ENCODE measurements around the gene NMT2. TPM values are rescaled to one million over a fixed set of nuclear protein-coding genes. Genes with fewer than 3 reads are reported as not detected.

Gene NMT2
- total RNA-seq, 2 experiments from 2014 or later, result 0.72 to 0.82 TPM

GRCh38 chr10:15097011-15097812 is 71.3 kb downstream of the NMT2 start, which contains the start of gene RPP38:
Gene RPP38, plus strand, starts transcription at chr10:15097355. Its CDS starts 5,960 bp downstream, at chr10:15103315.
- CTCF ChIA-PET (ENCODE audit: unreplicated experiment), result no interaction called here
- Histone ChIP-seq H3K36me3 (ENCODE audit: insufficient read depth, low read length) (peaks cover 25% of the 10 kb centered on the region), H2AFZ (ENCODE audit: low read length) (peak within 1 kb of the TSS; percentile 85), H3K27ac (ENCODE audit: low read depth, low read length, poor library complexity, severe bottlenecking) (peak within 1 kb of the TSS; percentile 89), H3K9me2 (ENCODE audit: insufficient read depth, low read length) (no peaks in the 10 kb centered on the region), H4K20me1 (ENCODE audit: insufficient read depth, low read length) (peaks cover 8% of the 10 kb centered on the region; the same call in 1 of the 2 replicates), H3K4me1 (ENCODE audit: insufficient read depth, low read length, poor library complexity, severe bottlenecking) (peaks cover 17% of the 10 kb centered on the region), H3K4me2 (ENCODE audit: low read length) (peak within 1 kb of the TSS; percentile 88), H3K9me3 (ENCODE audit: low read length) (no peaks in the 10 kb centered on the region), H3K79me2 (ENCODE audit: insufficient read depth, low read depth, low read length) (peaks cover 39% of the 10 kb centered on the region), H3K4me3 (ENCODE audit: low read depth, low read length, poor library complexity, severe bottlenecking) (peak within 1 kb of the TSS; percentile 89)
- peak; percentile 95 for DNase-seq (ENCODE audit: low spot score)
- no peak for TF ChIP-seq EZH2phosphoT487 (IDR thresholded peaks at IDR 0.05; ENCODE audit: borderline replicate concordance, low read depth, low read length)
- TF ChIP-seq, protein P1, sequence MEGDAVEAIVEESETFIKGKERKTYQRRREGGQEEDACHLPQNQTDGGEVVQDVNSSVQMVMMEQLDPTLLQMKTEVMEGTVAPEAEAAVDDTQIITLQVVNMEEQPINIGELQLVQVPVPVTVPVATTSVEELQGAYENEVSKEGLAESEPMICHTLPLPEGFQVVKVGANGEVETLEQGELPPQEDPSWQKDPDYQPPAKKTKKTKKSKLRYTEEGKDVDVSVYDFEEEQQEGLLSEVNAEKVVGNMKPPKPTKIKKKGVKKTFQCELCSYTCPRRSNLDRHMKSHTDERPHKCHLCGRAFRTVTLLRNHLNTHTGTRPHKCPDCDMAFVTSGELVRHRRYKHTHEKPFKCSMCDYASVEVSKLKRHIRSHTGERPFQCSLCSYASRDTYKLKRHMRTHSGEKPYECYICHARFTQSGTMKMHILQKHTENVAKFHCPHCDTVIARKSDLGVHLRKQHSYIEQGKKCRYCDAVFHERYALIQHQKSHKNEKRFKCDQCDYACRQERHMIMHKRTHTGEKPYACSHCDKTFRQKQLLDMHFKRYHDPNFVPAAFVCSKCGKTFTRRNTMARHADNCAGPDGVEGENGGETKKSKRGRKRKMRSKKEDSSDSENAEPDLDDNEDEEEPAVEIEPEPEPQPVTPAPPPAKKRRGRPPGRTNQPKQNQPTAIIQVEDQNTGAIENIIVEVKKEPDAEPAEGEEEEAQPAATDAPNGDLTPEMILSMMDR (conservative IDR thresholded peaks at IDR 0.05; ENCODE audit: low read length), result no peak
- POLR2A ChIA-PET, result no interaction called here
- no TSS peak for BruUV-seq (replicated peaks)
- intact Hi-C loops (cut with micrococcal nuclease; ENCODE audit: unreplicated experiment), result loop anchor here (1.0 to 5.0 kb wide), 3 partner anchors 9 to 220 kb away; partner anchors contain the start of genes ACBD7, DCLRE1C and SUV39H2

- Histone ChIP-seq H3K4me1 (ENCODE audit: insufficient read depth, low read length, poor library complexity, severe bottlenecking) (peaks cover 17% of the 10 kb centered on the region), H3K27ac (ENCODE audit: low read depth, low read length, poor library complexity, severe bottlenecking) (peak overlapping the region; percentile 89), H3K4me3 (ENCODE audit: low read depth, low read length, poor library complexity, severe bottlenecking) (peak overlapping the region; percentile 89), H3K79me2 (ENCODE audit: insufficient read depth, low read depth, low read length) (peaks cover 39% of the 10 kb centered on the region), H4K20me1 (ENCODE audit: insufficient read depth, low read length) (peaks cover 8% of the 10 kb centered on the region; the same call in 1 of the 2 replicates), H3K36me3 (ENCODE audit: insufficient read depth, low read length) (peaks cover 19% of the 10 kb centered on the region; the same call in 1 of the 2 replicates), H3K9me3 (ENCODE audit: low read length) (no peaks in the 10 kb centered on the region), H2AFZ (ENCODE audit: low read length) (peak overlapping the region; percentile 85), H3K9me2 (ENCODE audit: insufficient read depth, low read length) (no peaks in the 10 kb centered on the region), H3K4me2 (ENCODE audit: low read length) (peak overlapping the region; percentile 88)
- DNase-seq (ENCODE audit: low spot score), result no peak
- TSS peak; percentile 71 for BruUV-seq (replicated peaks)
- ChIA-PET POLR2A (no interaction called here), CTCF (ENCODE audit: unreplicated experiment) (no interaction called here)
- intact Hi-C loops (cut with micrococcal nuclease; ENCODE audit: unreplicated experiment), result loop anchor here (1.0 to 5.0 kb wide), 3 partner anchors 8 to 219 kb away; partner anchors contain the start of genes ACBD7, DCLRE1C and SUV39H2
- TF ChIP-seq EZH2phosphoT487 (IDR thresholded peaks at IDR 0.05; ENCODE audit: borderline replicate concordance, low read depth, low read length), result no peak
- TF ChIP-seq, protein P1 (conservative IDR thresholded peaks at IDR 0.05; ENCODE audit: low read length), result no peak
Measured at GRCh38 chr10:15096661-15097010, 71.9 kb downstream of the NMT2 start.
